ENCODE measurements around the gene FNDC3B. TPM values are rescaled to one million over a fixed set of nuclear protein-coding genes. Genes with fewer than 3 reads are reported as not detected.

The FNDC3B gene
- total RNA-seq, 1 donor from 2014 or later, result 29.5 TPM

GRCh38 chr3:172069478-172069877 lies 30.1 kb downstream of the FNDC3B start:
- no peak overlapping the region for H3K4me3 ChIP-seq
- no peaks in the 10 kb centered on the region for H3K9me3 ChIP-seq (ENCODE audit: low read depth)
- Mint-ChIP-seq H3K27me3 (ENCODE audit: insufficient read depth, low read depth) (peaks cover 2% of the 10 kb centered on the region), H3K4me3 (no peak overlapping the region), H3K36me3 (peaks cover 27% of the 10 kb centered on the region), H3K27ac (no peak overlapping the region), H3K4me1 (peaks cover 53% of the 10 kb centered on the region), H3K9me3 (peaks cover 2% of the 10 kb centered on the region)
- peaks cover 48% of the 10 kb centered on the region for H3K4me1 ChIP-seq
- peak overlapping the region; percentile 63 for H3K4me2 ChIP-seq
- peaks cover 18% of the 10 kb centered on the region for H3F3A ChIP-seq (ENCODE audit: low read depth)
- peaks cover 100% of the 10 kb centered on the region for H3K79me2 ChIP-seq (ENCODE audit: low read depth)
- H3K9ac ChIP-seq, result no peak overlapping the region
- peaks cover 56% of the 10 kb centered on the region for H4K20me1 ChIP-seq (ENCODE audit: low read depth)
- peak overlapping the region; percentile 71 for H3K27ac ChIP-seq
- TF ChIP-seq EZH2phosphoT487 (IDR thresholded peaks at IDR 0.05) (no peak), EZH2 (IDR thresholded peaks at IDR 0.05) (no peak), CTCF (IDR thresholded peaks at IDR 0.05) (no peak)
- no peak overlapping the region for H2AFZ ChIP-seq (replicated peaks)
- H3K36me3 ChIP-seq, result no peaks in the 10 kb centered on the region
- no peaks in the 10 kb centered on the region for H3K27me3 ChIP-seq
- DNase-seq (ENCODE audit: low spot score), result peak; percentile 71

DNA sequence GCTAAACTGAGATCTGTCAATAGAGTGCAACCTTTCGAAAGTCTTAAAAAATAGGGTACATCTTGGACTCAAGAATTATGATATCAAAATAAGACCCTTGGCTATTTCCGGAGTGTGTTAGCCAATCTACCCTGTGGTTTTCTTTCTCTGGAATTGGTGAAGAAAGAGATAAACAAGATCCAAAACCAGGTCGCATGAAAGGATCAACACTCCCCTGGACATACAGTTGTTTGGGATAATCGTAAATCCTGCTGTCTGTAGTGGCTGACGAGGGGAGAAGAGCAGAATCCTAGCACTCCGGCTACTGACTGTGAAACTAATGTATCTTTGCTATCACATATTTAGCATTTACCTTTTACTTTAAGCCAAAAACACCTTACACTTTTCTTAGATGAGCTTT lies 30.9 kb downstream of the FNDC3B start:
- H3K27me3 ChIP-seq, result no peaks in the 10 kb centered on the region
- peaks cover 48% of the 10 kb centered on the region for H3K4me1 ChIP-seq
- peaks cover 100% of the 10 kb centered on the region for H3K79me2 ChIP-seq (ENCODE audit: low read depth)
- Mint-ChIP-seq H3K27ac (no peak overlapping the region), H3K27me3 (ENCODE audit: insufficient read depth, low read depth) (no peaks in the 10 kb centered on the region), H3K4me1 (peaks cover 60% of the 10 kb centered on the region), H3K4me3 (no peak overlapping the region), H3K36me3 (peaks cover 24% of the 10 kb centered on the region), H3K9me3 (no peaks in the 10 kb centered on the region)
- no peak overlapping the region for H3K4me3 ChIP-seq
- no peak overlapping the region for H3K9ac ChIP-seq
- no peaks in the 10 kb centered on the region for H3K36me3 ChIP-seq
- H3K9me3 ChIP-seq (ENCODE audit: low read depth), result no peaks in the 10 kb centered on the region
- no peak for TF ChIP-seq EZH2 (IDR thresholded peaks at IDR 0.05)
- peaks cover 18% of the 10 kb centered on the region for H3F3A ChIP-seq (ENCODE audit: low read depth)
- H4K20me1 ChIP-seq (ENCODE audit: low read depth), result peaks cover 53% of the 10 kb centered on the region
- no peak overlapping the region for H2AFZ ChIP-seq (replicated peaks)
- no peak for DNase-seq (ENCODE audit: low spot score)
- peak overlapping the region; percentile 63 for H3K4me2 ChIP-seq
- peak overlapping the region; percentile 71 for H3K27ac ChIP-seq

DNA sequence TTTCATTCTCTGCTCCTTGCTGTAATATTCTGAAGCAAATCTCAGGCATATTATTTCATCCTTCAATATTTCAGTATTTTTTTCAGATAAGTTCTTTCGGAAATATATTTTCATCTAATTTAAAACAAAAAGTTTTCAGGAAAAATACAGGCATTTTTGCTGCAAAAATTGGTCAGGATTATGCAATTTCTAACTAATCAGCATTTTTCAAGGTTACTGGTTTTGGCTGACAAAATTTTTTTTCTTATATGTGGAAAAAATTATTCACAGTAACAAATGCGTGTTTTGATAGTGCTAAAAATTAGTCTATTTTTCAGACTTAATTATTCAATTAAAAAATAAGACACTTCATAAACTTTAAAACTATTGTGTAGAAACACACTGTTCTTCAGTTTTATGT lies 31.4 kb downstream of the FNDC3B start:
- DNase-seq (ENCODE audit: low spot score), result no peak
- Mint-ChIP-seq H3K27ac (no peak overlapping the region), H3K9me3 (no peaks in the 10 kb centered on the region), H3K4me1 (peaks cover 62% of the 10 kb centered on the region), H3K36me3 (peaks cover 24% of the 10 kb centered on the region), H3K27me3 (ENCODE audit: insufficient read depth, low read depth) (no peaks in the 10 kb centered on the region), H3K4me3 (no peak overlapping the region)
- no peaks in the 10 kb centered on the region for H3K9me3 ChIP-seq (ENCODE audit: low read depth)
- no peaks in the 10 kb centered on the region for H3K27me3 ChIP-seq
- no peak overlapping the region for H3K27ac ChIP-seq
- no peak overlapping the region for H3K9ac ChIP-seq
- no peak for TF ChIP-seq EZH2 (IDR thresholded peaks at IDR 0.05)
- no peak for TF ChIP-seq CTCF (IDR thresholded peaks at IDR 0.05)
- H3F3A ChIP-seq (ENCODE audit: low read depth), result peaks cover 18% of the 10 kb centered on the region
- peaks cover 49% of the 10 kb centered on the region for H4K20me1 ChIP-seq (ENCODE audit: low read depth)
- H3K4me3 ChIP-seq, result no peak overlapping the region
- H3K36me3 ChIP-seq, result no peaks in the 10 kb centered on the region
- no peak overlapping the region for H3K4me2 ChIP-seq
- H3K4me1 ChIP-seq, result peaks cover 52% of the 10 kb centered on the region
- no peak overlapping the region for H2AFZ ChIP-seq (replicated peaks)
- peaks cover 100% of the 10 kb centered on the region for H3K79me2 ChIP-seq (ENCODE audit: low read depth)

DNA sequence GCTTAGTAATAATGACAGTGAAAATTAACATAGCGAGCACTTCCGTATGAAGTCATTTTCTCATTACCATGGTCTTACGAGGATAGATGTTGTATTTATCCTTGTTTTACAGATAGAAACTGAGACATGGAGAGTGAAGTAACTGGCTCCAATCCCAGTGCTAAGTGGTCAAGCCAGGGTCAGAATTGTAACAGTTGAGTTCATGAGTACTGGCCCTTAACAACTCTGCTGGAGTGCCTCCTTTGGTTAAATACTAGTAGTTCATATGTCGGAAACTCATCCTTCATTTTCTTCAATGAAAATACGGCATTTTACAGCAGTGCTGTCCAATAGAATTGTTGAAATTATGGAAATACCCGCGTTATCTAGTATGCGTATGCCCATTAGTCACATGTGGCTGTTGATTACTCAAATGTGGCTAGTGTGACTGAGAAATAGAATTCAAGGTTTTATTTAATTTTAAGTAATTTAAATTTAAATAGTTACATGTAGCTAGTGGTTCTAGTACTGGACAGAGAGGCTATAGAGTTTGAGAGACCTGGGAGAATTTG lies 32.5 kb downstream of the FNDC3B start:
- Mint-ChIP-seq H3K27me3 (ENCODE audit: insufficient read depth, low read depth) (no peaks in the 10 kb centered on the region), H3K4me3 (no peak overlapping the region), H3K4me1 (peaks cover 71% of the 10 kb centered on the region), H3K27ac (no peak overlapping the region), H3K9me3 (no peaks in the 10 kb centered on the region), H3K36me3 (peaks cover 18% of the 10 kb centered on the region)
- Histone ChIP-seq H3K4me3 (no peak overlapping the region), H3K9ac (no peak overlapping the region), H3K27ac (no peak overlapping the region), H3K4me1 (peaks cover 57% of the 10 kb centered on the region), H3K9me3 (ENCODE audit: low read depth) (no peaks in the 10 kb centered on the region), H3F3A (ENCODE audit: low read depth) (peaks cover 18% of the 10 kb centered on the region), H3K4me2 (no peak overlapping the region), H2AFZ (replicated peaks) (no peak overlapping the region), H4K20me1 (ENCODE audit: low read depth) (peaks cover 50% of the 10 kb centered on the region), H3K36me3 (no peaks in the 10 kb centered on the region), H3K27me3 (no peaks in the 10 kb centered on the region), H3K79me2 (ENCODE audit: low read depth) (peaks cover 100% of the 10 kb centered on the region)
- no peak for DNase-seq (ENCODE audit: low spot score)
- no peak for TF ChIP-seq CTCF (IDR thresholded peaks at IDR 0.05)
- no peak for TF ChIP-seq EZH2 (IDR thresholded peaks at IDR 0.05)

Data from neural progenitor cell (in vitro differentiated cells).